Astrocyte of the cerebellum (primary cell): ENCODE measurements around the gene DDX10.

Experiments
- DNase-seq: peaks from one replicate; pipeline ENCODE4 v3.0.0-alpha.2; 2011; ENCODE audit warnings: low read depth
- H3K4me3 ChIP-seq: 2 replicates; pipeline ENCODE4 v1.5.1; 2011; ENCODE audit warnings: mild to moderate bottlenecking, low read depth, low read length, moderate library complexity
- CTCF ChIP-seq: IDR thresholded peaks from 2 replicates; pipeline ENCODE4 v1.5.1; 2012; ENCODE audit warnings: low read length, low read depth, moderate library complexity, mild to moderate bottlenecking; ENCODE audit errors: missing control alignments
- in situ Hi-C: cut with HindIII; loops from 2 replicates; pipeline ENCODE4 v1.10.0; 2017; ENCODE audit warnings: low sequenced_read_pairs

Gene DDX10

GRCh38 chr11:108802492-108802891 is 137.6 kb downstream of the DDX10 start:
- no peak overlapping the region for H3K4me3 ChIP-seq
- in situ Hi-C loops, result no loop called here
- no peak for DNase-seq
- TF ChIP-seq CTCF, result no peak

GRCh38 chr11:108803776-108804175 is 138.9 kb downstream of the DDX10 start:
- no peak for DNase-seq
- no peak overlapping the region for H3K4me3 ChIP-seq
- TF ChIP-seq CTCF, result no peak
- in situ Hi-C loops, result no loop called here

GRCh38 chr11:108804511-108804910 is 139.6 kb downstream of the DDX10 start:
- in situ Hi-C loops, result no loop called here
- H3K4me3 ChIP-seq, result no peak overlapping the region
- no peak for TF ChIP-seq CTCF
- no peak for DNase-seq

- H3K4me3 ChIP-seq, result no peak overlapping the region
- no peak for TF ChIP-seq CTCF
- DNase-seq, result no peak
- in situ Hi-C loops, result no loop called here
Observed at GRCh38 chr11:108805030-108805429, 140.2 kb downstream of the DDX10 start.

- no peak overlapping the region for H3K4me3 ChIP-seq
Observed at GRCh38 chr11:108807262-108807661, 142.4 kb downstream of the DDX10 start.

GRCh38 chr11:108813086-108813485 is 148.2 kb downstream of the DDX10 start:
- H3K4me3 ChIP-seq, result no peak overlapping the region
- no peak for DNase-seq
- no peak for TF ChIP-seq CTCF
- in situ Hi-C loops, result no loop called here

More at GRCh38 chr11:108807262-108807661, 142.4 kb downstream of the DDX10 start:
- no peak for DNase-seq
- in situ Hi-C loops, result no loop called here
- no peak for TF ChIP-seq CTCF

- TF ChIP-seq CTCF, result no peak
- in situ Hi-C loops, result no loop called here
- DNase-seq, result no peak
- no peak overlapping the region for H3K4me3 ChIP-seq
Observed at GRCh38 chr11:108817976-108818375, 153.1 kb downstream of the DDX10 start.
